GM18508 (cell line): ENCODE results near the gene YOD1.

Experiments used
- ATAC-seq: cut with Tn5 transposase; IDR thresholded peaks from one replicate; pipeline ENCODE4 v1.9.1; 2021; ENCODE audit warnings: moderate number of reproducible peaks; ENCODE audit not compliant: insufficient read depth, unreplicated experiment

YOD1 gene

DNA sequence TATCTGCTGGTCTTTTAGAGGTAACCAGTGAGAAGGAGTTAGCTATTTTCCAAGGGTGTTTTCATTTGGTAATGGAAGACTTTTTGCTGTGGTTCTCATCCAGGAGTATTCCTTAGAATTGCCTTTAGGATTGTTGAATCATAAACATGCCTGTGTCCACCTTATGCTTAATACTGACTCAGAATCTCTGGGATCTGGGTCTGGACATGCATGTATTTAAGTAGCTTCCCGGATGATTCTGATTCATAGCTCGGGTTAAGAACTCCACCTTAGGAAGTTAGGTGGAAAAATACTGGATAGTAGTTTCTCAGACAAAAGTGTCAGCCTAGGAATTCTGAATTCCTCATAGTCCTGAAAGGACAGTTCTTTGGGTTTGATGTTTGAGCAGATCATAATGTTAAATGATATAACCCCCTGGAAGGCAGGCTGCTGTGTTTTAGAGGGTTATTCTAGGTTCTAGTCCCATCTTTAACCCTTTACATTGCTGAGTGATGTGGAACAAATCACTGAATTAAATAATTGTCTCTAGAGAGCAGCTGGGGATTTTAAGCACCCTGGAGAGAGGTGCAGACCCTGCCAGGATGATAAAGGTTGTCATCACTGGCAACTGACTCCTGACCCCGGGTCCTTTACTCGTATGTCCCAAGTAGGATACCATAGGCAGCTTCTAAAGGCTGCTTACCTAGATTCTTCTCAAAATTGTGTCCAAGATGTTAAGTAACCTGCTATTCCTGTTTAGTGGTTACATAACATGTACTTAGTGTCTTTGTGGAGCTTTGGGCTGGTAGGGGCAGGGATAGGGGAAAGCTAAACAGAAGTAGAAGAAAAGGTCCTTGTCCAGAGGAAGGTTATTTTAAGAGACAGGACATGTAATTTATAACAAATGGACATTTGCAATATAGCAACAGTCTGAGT lies 23.2 kb upstream of the YOD1 start:
- ATAC-seq = no peak

DNA sequence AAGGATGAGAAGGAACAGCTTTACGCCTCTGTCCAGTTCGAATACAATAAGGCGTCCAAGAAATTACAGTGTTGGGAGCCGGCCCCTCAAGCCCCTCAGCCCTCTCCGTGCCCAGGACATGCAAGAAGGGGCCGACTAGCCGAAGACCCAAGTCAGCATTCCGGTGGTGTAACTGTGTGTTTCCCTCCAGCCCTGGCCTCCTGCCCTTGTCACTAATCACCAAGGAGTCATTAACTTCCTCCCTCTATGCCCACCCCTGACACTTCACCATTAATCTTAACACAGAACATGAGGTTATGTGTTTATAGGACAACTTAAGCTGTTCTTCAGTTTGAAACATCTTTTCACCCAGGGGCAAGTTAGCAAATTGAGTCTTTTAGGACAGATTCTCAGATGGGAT lies 21.2 kb upstream of the YOD1 start:
- no peak for ATAC-seq

DNA sequence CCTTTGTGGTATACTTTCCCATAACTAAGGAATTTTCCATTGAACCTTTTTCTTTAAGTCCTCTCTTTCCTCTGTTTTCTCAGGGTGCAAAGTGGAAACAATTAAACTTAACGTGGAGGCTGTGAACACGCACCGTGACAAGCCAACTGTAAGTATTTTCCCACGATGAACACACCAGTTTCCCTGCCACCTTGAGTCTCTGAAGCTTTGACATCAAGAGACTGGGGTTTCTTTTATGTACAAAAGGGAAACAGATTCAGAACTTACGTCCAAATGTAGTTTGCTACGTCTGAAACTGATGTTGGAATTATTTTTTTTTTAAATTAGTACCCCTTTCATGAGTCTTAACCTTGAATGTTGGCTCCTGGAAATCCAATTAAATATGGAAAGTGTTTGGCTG lies 20.4 kb upstream of the YOD1 start:
- no peak for ATAC-seq

DNA sequence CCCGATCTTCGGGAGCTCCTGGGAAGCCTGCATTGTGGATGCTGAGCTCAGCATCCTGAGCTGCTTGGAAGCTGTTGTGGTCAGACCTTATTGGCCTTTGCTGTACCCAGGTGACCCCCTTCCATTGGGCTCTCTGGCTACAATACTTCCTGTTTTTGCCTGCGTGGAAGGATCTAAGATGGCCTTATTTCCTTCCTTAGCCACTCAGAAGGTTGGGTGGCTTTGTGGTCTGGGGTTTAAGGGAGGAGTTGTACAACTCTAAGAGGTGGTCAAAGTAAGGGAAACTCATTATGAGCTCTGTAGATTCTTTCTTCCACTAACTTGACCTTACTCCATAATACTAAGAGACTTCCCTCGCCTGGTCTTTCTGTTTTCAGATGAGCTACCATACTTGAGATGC lies 19.8 kb upstream of the YOD1 start:
- ATAC-seq = no peak

GRCh38 chr1:207069858-207070506 lies 19.0 kb upstream of the YOD1 start:
- ATAC-seq = no peak

GRCh38 chr1:207069061-207069460 lies 18.1 kb upstream of the YOD1 start:
- no peak for ATAC-seq

GRCh38 chr1:207067665-207068064 lies 16.7 kb upstream of the YOD1 start:
- ATAC-seq = no peak

DNA sequence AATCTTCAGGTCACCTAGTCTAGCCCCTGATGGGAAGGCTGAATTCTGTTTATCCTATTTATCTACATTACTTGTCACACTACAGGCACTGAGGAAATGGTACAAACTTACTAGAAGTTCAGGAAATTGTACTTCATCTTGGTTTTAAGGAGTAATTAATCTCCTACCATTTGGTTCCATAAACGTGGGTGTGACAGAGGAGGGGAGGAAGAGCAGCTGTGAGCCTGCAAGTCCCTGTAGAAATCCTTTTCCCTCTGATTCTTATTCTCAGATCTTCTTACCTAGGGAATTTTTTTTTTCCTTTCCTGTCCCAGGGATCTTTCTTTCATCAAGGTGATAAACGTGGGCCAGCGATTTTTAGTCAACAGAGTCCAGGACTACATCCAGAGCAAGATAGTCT lies 16.2 kb upstream of the YOD1 start:
- no peak for ATAC-seq

DNA sequence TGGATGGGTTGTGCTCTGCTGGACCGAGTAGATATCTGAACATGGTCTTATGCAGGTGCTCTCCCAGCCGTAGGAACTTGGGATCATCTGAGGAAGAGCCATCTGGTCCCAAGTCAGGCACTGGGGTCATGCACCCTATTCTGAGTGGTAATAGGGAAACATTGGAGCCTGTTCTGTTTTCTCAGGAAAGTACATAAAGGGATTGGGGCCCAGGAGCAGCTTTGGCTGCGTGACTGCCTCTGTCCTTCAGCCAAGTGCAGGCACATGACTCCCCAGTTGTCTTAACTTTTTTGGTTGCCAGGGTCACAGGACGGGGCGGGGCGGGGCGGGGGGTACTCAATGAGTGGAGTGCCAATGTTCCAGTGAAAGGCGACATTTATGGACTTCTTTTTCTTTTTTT lies 13.6 kb upstream of the YOD1 start:
- ATAC-seq = no peak

GRCh38 chr1:207063014-207063413 lies 12.0 kb upstream of the YOD1 start:
- no peak for ATAC-seq

GRCh38 chr1:207062058-207062457 lies 11.1 kb upstream of the YOD1 start:
- ATAC-seq = no peak

GRCh38 chr1:207060596-207060995 lies 9.6 kb upstream of the YOD1 start:
- ATAC-seq = no peak

DNA sequence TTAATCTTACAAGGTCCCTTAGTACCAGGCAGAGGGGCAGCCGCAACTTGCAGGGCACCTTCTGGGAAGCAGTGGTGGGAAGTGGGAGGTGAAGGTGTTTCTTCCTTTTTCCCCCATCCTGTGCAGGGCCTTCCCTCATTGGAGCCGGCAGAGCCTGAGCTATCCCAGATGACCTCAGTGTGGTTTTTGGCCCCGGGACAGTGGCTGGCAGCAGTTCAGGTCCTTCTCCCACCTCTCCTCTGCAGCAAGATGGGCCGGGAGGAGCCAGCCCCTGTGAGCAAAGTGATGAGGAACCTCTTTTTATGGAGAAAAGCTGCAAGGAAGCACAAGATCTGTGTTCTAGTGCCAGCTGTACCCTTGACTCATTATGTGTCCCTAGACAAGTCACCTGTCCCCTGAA lies 8.9 kb upstream of the YOD1 start:
- no peak for ATAC-seq

- no peak for ATAC-seq
Observed at GRCh38 chr1:207058878-207059867, 8.2 kb upstream of the YOD1 start.

DNA sequence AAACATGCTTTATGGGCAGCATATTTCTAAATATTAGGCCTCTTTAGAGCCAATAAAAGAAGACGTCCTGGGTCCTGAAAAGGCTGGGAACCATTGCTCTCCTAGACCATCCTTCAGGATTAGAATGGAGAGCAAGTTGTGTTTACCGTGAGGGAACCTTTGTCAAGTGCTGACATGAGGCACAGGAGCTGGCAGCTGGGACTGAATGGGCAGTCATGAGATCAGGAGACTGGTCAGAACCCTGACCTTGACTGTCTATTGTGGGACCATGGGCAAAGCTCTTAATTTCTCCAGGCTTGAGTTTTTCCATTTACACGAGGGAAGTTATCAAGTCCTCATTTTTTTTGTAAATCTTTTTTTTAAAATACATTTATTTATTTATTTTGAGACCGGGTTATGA lies 7.2 kb upstream of the YOD1 start:
- no peak for ATAC-seq

GRCh38 chr1:207056673-207057072 lies 5.7 kb upstream of the YOD1 start:
- ATAC-seq = no peak

DNA sequence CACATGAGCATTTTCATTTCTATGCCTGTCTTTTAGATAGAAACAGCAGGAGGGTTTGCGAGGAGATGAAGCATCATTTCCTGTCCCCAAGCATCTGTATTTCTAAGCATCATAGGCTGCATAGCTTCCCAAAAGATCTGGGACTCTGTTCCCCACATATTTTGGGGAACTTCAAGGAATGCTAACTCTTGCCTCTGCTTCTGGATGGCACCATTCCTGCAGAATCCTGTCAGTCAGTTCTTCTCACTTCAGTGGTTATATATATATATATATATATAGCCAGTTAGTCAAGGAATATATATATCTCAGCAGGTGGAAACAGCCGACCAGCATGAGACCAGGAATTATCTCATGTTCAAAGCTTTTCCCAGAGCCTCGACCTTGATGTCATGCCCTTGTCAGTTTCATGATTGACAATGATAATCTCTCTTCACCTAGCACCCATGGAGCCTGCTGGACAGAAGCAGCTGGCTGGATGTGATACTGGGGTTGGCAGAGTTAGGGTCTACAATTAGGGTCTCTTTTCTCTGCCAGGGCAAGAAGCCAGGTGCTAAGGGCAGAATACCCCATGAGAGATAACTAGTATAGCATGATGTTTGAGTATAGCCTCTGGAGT lies 4.5 kb upstream of the YOD1 start:
- ATAC-seq = no peak

- ATAC-seq = no peak
Observed at GRCh38 chr1:207054491-207054890, 3.5 kb upstream of the YOD1 start.

DNA sequence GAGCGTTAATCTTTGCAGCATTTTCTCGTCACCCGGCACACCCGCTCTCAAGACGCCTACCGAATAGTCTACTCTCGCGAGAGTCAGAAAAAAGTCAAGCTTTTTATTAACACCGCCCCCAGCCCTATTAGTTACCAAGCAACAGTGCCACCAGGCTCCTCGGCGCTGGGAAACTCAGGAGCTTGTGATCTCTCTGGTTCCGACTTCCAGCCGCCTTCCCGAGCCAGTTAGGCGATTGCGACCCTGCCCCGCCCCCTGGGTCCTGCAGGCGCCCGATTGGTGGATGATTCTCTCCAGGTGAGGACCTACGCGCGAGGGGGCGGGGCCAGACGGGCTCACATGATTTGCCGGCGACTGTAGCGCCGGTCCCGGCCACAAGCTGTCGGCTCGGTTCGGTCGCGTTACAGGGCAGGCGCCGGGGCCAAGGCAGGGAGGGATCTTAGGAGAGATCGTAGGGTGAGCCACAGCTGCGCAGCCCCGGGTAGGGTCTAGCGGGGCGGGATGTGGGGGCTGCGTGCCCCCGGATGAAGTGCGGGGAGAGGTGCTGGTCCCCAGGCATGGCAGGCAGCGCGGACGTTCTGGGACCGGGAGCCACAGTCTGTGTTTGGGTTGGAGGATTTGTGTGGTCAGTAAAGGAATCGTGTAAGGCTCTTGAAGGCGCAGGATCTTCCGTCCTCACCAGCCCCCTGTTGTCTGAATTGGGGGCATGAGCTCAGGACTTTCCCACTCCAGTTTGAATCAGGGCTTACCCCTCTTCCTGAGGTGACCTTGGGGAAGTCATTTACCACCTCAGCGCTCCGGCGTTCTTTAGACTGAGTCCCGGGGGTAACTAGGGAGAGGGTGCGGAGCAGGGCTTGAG lies 2.1 kb upstream of the YOD1 start, which contains the start of gene PFKFB2:
TSS of gene PFKFB2 (plus strand) at position 365 of the 859 bp plus-strand sequence. CDS start 1,443 bp downstream, outside the sequence.
- ATAC-seq = no peak
